ENCODE results near the gene STUB1.

Gene STUB1

DNA sequence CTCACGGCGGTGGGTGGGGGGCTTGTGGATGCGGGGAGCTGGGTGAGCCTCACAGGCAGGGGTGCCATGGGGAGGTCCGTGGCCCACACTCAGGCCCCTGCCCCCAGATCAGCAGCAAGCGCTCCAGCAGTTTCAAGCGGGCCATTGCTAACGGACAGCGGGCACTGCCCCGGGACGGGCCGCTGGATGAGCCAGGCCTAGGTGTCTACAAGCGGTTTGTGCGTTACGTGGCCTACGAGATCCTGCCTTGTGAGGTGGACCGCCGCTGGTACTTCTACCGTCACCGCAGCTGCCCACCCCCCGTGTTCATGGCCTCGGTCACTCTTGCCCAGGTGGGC, 3.7 kb upstream of the STUB1 start:
- ATAC-seq: no peak
- TF ChIP-seq ZNF8 (CRISPR knock-in tag; IDR thresholded peaks at IDR 0.05): no peak
- no peak for TF ChIP-seq TOX (CRISPR knock-in tag; IDR thresholded peaks at IDR 0.05; ENCODE audit: borderline replicate concordance)
- no peak for TF ChIP-seq OSR1 (CRISPR knock-in tag; IDR thresholded peaks at IDR 0.05)
- TF ChIP-seq CSDC2 (CRISPR knock-in tag; IDR thresholded peaks at IDR 0.05): no peak
- no peak for TF ChIP-seq ZNF565 (CRISPR knock-in tag; conservative IDR thresholded peaks at IDR 0.05; ENCODE audit: low read depth)
- no peak for TF ChIP-seq ISL1 (CRISPR knock-in tag; IDR thresholded peaks at IDR 0.05)
- no peak for TF ChIP-seq GLIS3 (CRISPR knock-in tag; IDR thresholded peaks at IDR 0.05)
- no peak for TF ChIP-seq CREB5 (CRISPR knock-in tag; IDR thresholded peaks at IDR 0.05; ENCODE audit: low read depth)
- TF ChIP-seq RARB (CRISPR knock-in tag; IDR thresholded peaks at IDR 0.05): no peak
- TF ChIP-seq, protein P1, sequence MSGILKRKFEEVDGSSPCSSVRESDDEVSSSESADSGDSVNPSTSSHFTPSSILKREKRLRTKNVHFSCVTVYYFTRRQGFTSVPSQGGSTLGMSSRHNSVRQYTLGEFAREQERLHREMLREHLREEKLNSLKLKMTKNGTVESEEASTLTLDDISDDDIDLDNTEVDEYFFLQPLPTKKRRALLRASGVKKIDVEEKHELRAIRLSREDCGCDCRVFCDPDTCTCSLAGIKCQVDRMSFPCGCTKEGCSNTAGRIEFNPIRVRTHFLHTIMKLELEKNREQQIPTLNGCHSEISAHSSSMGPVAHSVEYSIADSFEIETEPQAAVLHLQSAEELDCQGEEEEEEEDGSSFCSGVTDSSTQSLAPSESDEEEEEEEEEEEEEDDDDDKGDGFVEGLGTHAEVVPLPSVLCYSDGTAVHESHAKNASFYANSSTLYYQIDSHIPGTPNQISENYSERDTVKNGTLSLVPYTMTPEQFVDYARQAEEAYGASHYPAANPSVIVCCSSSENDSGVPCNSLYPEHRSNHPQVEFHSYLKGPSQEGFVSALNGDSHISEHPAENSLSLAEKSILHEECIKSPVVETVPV (CRISPR knock-in tag; IDR thresholded peaks at IDR 0.05): no peak
- TF ChIP-seq PATZ1 (CRISPR knock-in tag; IDR thresholded peaks at IDR 0.05; ENCODE audit: borderline replicate concordance): no peak
- no peak for TF ChIP-seq PPARA (CRISPR knock-in tag; IDR thresholded peaks at IDR 0.05; ENCODE audit: borderline replicate concordance)
- TF ChIP-seq, protein P2, sequence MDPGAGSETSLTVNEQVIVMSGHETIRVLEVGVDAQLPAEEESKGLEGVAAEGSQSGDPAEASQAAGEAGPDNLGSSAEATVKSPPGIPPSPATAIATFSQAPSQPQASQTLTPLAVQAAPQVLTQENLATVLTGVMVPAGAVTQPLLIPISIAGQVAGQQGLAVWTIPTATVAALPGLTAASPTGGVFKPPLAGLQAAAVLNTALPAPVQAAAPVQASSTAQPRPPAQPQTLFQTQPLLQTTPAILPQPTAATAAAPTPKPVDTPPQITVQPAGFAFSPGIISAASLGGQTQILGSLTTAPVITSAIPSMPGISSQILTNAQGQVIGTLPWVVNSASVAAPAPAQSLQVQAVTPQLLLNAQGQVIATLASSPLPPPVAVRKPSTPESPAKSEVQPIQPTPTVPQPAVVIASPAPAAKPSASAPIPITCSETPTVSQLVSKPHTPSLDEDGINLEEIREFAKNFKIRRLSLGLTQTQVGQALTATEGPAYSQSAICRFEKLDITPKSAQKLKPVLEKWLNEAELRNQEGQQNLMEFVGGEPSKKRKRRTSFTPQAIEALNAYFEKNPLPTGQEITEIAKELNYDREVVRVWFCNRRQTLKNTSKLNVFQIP (CRISPR knock-in tag; IDR thresholded peaks at IDR 0.05; ENCODE audit: borderline replicate concordance, low read depth): no peak
- TF ChIP-seq ESRRG (CRISPR knock-in tag; IDR thresholded peaks at IDR 0.05): no peak
- TF ChIP-seq TSHZ2 (CRISPR knock-in tag; IDR thresholded peaks at IDR 0.05): no peak
- TF ChIP-seq ZFP30 (CRISPR knock-in tag; IDR thresholded peaks at IDR 0.05): no peak
- TF ChIP-seq ARNTL (CRISPR knock-in tag; IDR thresholded peaks at IDR 0.05; ENCODE audit: borderline replicate concordance, low read depth): no peak
- TF ChIP-seq BACH2 (CRISPR knock-in tag; IDR thresholded peaks at IDR 0.05; ENCODE audit: borderline replicate concordance): no peak

GRCh38 chr16:676913-677312, 3.3 kb upstream of the STUB1 start:
- ATAC-seq: no peak
- TF ChIP-seq OSR1 (CRISPR knock-in tag; IDR thresholded peaks at IDR 0.05) (no peak), TOX (CRISPR knock-in tag; IDR thresholded peaks at IDR 0.05; ENCODE audit: borderline replicate concordance) (no peak), TSHZ2 (CRISPR knock-in tag; IDR thresholded peaks at IDR 0.05) (no peak), ZNF565 (CRISPR knock-in tag; conservative IDR thresholded peaks at IDR 0.05; ENCODE audit: low read depth) (no peak), CSDC2 (CRISPR knock-in tag; IDR thresholded peaks at IDR 0.05) (no peak), CREB5 (CRISPR knock-in tag; IDR thresholded peaks at IDR 0.05; ENCODE audit: low read depth) (no peak), SNAI2 (CRISPR knock-in tag; IDR thresholded peaks at IDR 0.05) (no peak), ESRRG (CRISPR knock-in tag; IDR thresholded peaks at IDR 0.05) (no peak), RARB (CRISPR knock-in tag; IDR thresholded peaks at IDR 0.05) (no peak), ISL1 (CRISPR knock-in tag; IDR thresholded peaks at IDR 0.05) (no peak), ZNF70 (CRISPR knock-in tag; IDR thresholded peaks at IDR 0.05) (no peak), PPARA (CRISPR knock-in tag; IDR thresholded peaks at IDR 0.05; ENCODE audit: borderline replicate concordance) (no peak), ZFP3 (CRISPR knock-in tag; IDR thresholded peaks at IDR 0.05) (no peak), ZFP30 (CRISPR knock-in tag; IDR thresholded peaks at IDR 0.05) (no peak), TCF4 (CRISPR knock-in tag; IDR thresholded peaks at IDR 0.05; ENCODE audit: borderline replicate concordance) (no peak)

Data from SK-N-SH treated with all-trans-retinoic acid at 6 μM for 48 hours (cell line).